K562 (cell line): ENCODE measurements around the gene ANXA4. TPM values are rescaled to one million over a fixed set of nuclear protein-coding genes. Genes with fewer than 3 reads are reported as not detected.

Experiments used
- ATF7 ChIP-seq: fragments of 450-650 bp; IDR thresholded peaks from 2 replicates; pipeline ENCODE4 v1.7.1; 2014; ENCODE audit warnings: mild to moderate bottlenecking, moderate library complexity
- BRCA1 ChIP-seq, 2 experiments: fragments of 450-650 bp in 1 of 2; sonication (generic) in 1 of 2; formaldehyde crosslinking in 1 of 2; IDR thresholded peaks; 2 replicates each; pipeline versions ENCODE4 v1.5.0 to v1.6.1; 2017 to 2020; ENCODE audit warnings: mild to moderate bottlenecking in 1 of 2, missing genetic modification reagents in 1 of 2
- BRD9 ChIP-seq: fragments of 450-650 bp; IDR thresholded peaks from 2 replicates; pipeline ENCODE4 v1.6.1; 2018; ENCODE audit warnings: low read depth; ENCODE audit not compliant: partially characterized antibody
- CHD2 ChIP-seq: IDR thresholded peaks from 2 replicates; pipeline ENCODE4 v1.6.1; 2011; ENCODE audit warnings: low read depth, low read length
- ETV1 ChIP-seq: fragments of 450-650 bp; conservative IDR thresholded peaks from 2 replicates; pipeline ENCODE4 v1.6.1; 2016; ENCODE audit warnings: missing genetic modification characterization, control low read depth, low read depth, missing compliant biosample characterization
- GTF2F1 ChIP-seq: IDR thresholded peaks from 2 replicates; pipeline ENCODE4 v1.6.1; 2011; ENCODE audit warnings: low read depth, low read length, improper control_type of control experiment
- HDAC3 ChIP-seq: fragments of 450-650 bp; IDR thresholded peaks from 2 replicates; pipeline ENCODE4 v1.6.1; 2018; ENCODE audit warnings: borderline replicate concordance, mild to moderate bottlenecking, moderate library complexity; ENCODE audit not compliant: partially characterized antibody
- MEF2D ChIP-seq: conservative IDR thresholded peaks from 2 replicates; pipeline ENCODE4 v1.6.1; 2016; ENCODE audit warnings: low read depth, missing genetic modification characterization, missing compliant biosample characterization
- NEUROD1 ChIP-seq: fragments of 150-350 bp; IDR thresholded peaks from 2 replicates; pipeline ENCODE4 v1.6.1; 2014; ENCODE audit warnings: borderline replicate concordance, low read length, low read depth; ENCODE audit not compliant: partially characterized antibody
- NFATC3 ChIP-seq: fragments of 450-650 bp; IDR thresholded peaks from 2 replicates; pipeline ENCODE4 v1.6.1; 2017; ENCODE audit warnings: mild to moderate bottlenecking
- NR1H2 ChIP-seq: sonication (generic); formaldehyde crosslinking; IDR thresholded peaks from 2 replicates; pipeline ENCODE4 v1.4.0; 2020; ENCODE audit warnings: mild to moderate bottlenecking, missing genetic modification reagents
- PHF20 ChIP-seq: fragments of 450-650 bp; IDR thresholded peaks from 2 replicates; pipeline ENCODE4 v1.6.1; 2018; ENCODE audit not compliant: partially characterized antibody
- RBM25 ChIP-seq: fragments of 200-400 bp; formaldehyde crosslinking; IDR thresholded peaks from 2 replicates; pipeline ENCODE4 v1.6.1; 2018; ENCODE audit warnings: low read length, low read depth, moderate library complexity; ENCODE audit not compliant: severe bottlenecking
- SMAD1 ChIP-seq: fragments of 150-350 bp; IDR thresholded peaks from 2 replicates; pipeline ENCODE4 v1.6.1; 2014; ENCODE audit warnings: low read length, low read depth; ENCODE audit not compliant: partially characterized antibody
- SMC3 ChIP-seq: conservative IDR thresholded peaks from 2 replicates; pipeline ENCODE4 v1.6.1; 2011; ENCODE audit warnings: low read depth, low read length, improper control_type of control experiment; ENCODE audit not compliant: insufficient read depth
- SOX6 ChIP-seq: fragments of 450-650 bp; IDR thresholded peaks from 2 replicates; pipeline ENCODE4 v1.6.1; 2014; ENCODE audit warnings: mild to moderate bottlenecking
- SREBF1 ChIP-seq: fragments of 150-350 bp; IDR thresholded peaks from 2 replicates; pipeline ENCODE4 v1.6.1; 2014; ENCODE audit warnings: antibody characterized with exemption, low read depth, low read length, borderline replicate concordance
- SRSF1 ChIP-seq: fragments of 200-400 bp; formaldehyde crosslinking; IDR thresholded peaks from 2 replicates; pipeline ENCODE4 v1.6.1; 2017; ENCODE audit warnings: mild to moderate bottlenecking, low read depth, low read length, moderate library complexity
- TEAD1 ChIP-seq, 2 experiments: fragments of 450-650 bp in 1 of 2; sonication (generic) in 1 of 2; formaldehyde crosslinking; IDR thresholded peaks; 2 replicates each; pipeline versions ENCODE4 v1.4.0 to v1.8.0; 2020 to 2022; ENCODE audit warnings: mild to moderate bottlenecking in 2 of 2, missing genetic modification reagents in 1 of 2
- TRIM24 ChIP-seq, 2 experiments: fragments of 450-650 bp; IDR thresholded peaks; 2 replicates each; pipeline ENCODE4 v1.6.1; 2016
- ZFPM2 ChIP-seq: fragments of 250-450 bp; sonication (Bioruptor Pico); IDR thresholded peaks from 2 replicates; pipeline ENCODE4 v1.5.1; 2022; ENCODE audit warnings: mild to moderate bottlenecking
- ZNF398 ChIP-seq: fragments of 250-450 bp; sonication (Bioruptor Pico); IDR thresholded peaks from 2 replicates; pipeline ENCODE4 v1.8.0; 2021; ENCODE audit warnings: moderate library complexity, mild to moderate bottlenecking, inconsistent platforms
- ZNF431 ChIP-seq: sonication (generic); formaldehyde crosslinking; IDR thresholded peaks from 2 replicates; pipeline ENCODE4 v1.8.0; 2022; ENCODE audit warnings: mild to moderate bottlenecking, missing genetic modification reagents
- polyA plus RNA-seq, 8 experiments: library from polyadenylated mRNA; depleted of rRNA in 4 of 8; stranded (reverse) in 5 of 8; unstranded in 3 of 8; fragments of >200 nt; fragmentation: Nextera tagmentation in 2 of 8; fragmentation: Illumina TruSeq in 1 of 8; extraction: Ambion mirVana in 2 of 8; extraction: Trizol in 1 of 8; gene quantifications; 2 replicates each; pipeline versions ENCODE4 v1.2.1 to v1.2.3, GENCODE V29; 2011 to 2014; ENCODE audit warnings: inconsistent platforms in 1 of 8, missing spikeins in 1 of 8
- total RNA-seq, 7 experiments: library from RNA; depleted of rRNA in 6 of 7; stranded (reverse); fragments of >200 nt in 6 of 7; fragmentation: Illumina TruSeq in 2 of 7; extraction: Trizol in 2 of 7; gene quantifications; 2 replicates each; pipeline versions ENCODE4 v1.2.1 to v1.2.3, GENCODE V29; 2011 to 2021; ENCODE audit warnings: low replicate concordance in 1 of 7
- TF ChIP-seq, protein P1 (sequence below): fragments of 250-450 bp; sonication (Bioruptor Pico); IDR thresholded peaks from 2 replicates; pipeline ENCODE4 v1.4.0; 2020; ENCODE audit warnings: mild to moderate bottlenecking
- TF ChIP-seq, protein P2 (sequence below), 3 experiments: fragments of 200-800 bp in 1 of 3; sonication (Bioruptor generic) in 1 of 3; sonication (generic) in 1 of 3; formaldehyde crosslinking in 1 of 3; IDR thresholded peaks; 2 replicates each; pipeline versions ENCODE4 v1.6.1 to v1.8.0; 2016 to 2022; ENCODE audit warnings: mild to moderate bottlenecking in 2 of 3, missing compliant biosample characterization in 2 of 3, missing genetic modification characterization in 2 of 3, missing genetic modification reagents in 1 of 3

ANXA4 gene
- total and polyA plus RNA-seq, 9 of the 15 experiments (the other 6 are each of a cell fraction or from before 2014, with no cell fraction given), result 3.4 to 13.6 (median 11.6) TPM

DNA sequence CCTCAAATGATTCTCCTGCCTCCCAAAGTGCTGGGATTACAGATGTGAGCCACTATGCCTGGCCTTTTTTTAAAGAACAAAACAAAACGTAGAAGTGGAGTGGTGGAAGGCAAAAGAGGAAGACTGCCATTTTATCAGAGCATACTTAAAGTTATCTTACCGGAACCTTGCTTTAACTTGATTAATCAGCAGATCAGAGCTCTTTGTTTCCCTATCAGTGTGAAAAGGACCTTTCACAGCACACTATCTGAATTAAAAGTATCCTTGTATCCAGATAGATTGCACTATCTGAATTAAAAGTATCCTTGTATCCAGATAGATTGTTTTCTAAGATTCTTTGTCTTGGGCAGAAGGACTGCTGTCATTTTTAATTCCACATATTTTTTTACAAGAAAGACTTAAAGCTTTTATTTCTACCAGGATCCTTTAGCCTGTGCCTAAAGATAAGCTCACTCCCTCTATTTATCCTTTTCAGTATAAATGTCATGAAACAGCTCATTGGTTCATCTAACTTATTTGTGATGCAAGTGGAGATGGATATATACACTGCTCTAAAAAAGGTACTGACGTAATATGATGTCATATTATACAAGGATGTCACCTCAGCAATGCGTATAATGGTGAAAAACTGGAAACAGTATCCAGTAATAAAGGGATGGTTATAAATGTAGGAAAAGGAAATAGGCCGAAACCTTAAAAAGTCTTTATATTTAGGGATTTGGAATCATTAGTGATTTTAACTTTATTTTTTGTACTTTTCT lies 105.3 kb downstream of the ANXA4 start (continued):
- TF ChIP-seq ZFPM2 (CRISPR knock-in tag) (no peak), SMC3 (no peak), GTF2F1 (no peak), ZNF398 (no peak), SRSF1 (no peak), RBM25 (peak; percentile 46), MEF2D (no peak), NFATC3 (no peak), TEAD1 (CRISPR knock-in tag; IDR thresholded peaks at IDR 0.05) (no peak), NR1H2 (CRISPR knock-in tag) (no peak), PHF20 (no peak), ZNF431 (CRISPR knock-in tag) (no peak), SOX6 (peak; percentile 29; the same call in 1 of the 2 replicates), ETV1 (tag) (no peak), HDAC3 (no peak), ATF7 (peak; percentile 31; the same call in 1 of the 2 replicates), SREBF1 (no peak), NEUROD1 (no peak), BRD9 (no peak), BRCA1 (IDR thresholded peaks at IDR 0.05) (no peak), BRCA1 (CRISPR knock-in tag; IDR thresholded peaks at IDR 0.05) (no peak), SMAD1 (no peak), TRIM24 (IDR thresholded peaks at IDR 0.05) (no peak; a peak in 1 of 4 replicates), CHD2 (no peak)
- TF ChIP-seq, protein P1, sequence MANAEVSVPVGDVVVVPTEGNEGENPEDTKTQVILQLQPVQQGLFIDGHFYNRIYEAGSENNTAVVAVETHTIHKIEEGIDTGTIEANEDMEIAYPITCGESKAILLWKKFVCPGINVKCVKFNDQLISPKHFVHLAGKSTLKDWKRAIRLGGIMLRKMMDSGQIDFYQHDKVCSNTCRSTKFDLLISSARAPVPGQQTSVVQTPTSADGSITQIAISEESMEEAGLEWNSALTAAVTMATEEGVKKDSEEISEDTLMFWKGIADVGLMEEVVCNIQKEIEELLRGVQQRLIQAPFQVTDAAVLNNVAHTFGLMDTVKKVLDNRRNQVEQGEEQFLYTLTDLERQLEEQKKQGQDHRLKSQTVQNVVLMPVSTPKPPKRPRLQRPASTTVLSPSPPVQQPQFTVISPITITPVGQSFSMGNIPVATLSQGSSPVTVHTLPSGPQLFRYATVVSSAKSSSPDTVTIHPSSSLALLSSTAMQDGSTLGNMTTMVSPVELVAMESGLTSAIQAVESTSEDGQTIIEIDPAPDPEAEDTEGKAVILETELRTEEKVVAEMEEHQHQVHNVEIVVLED (CRISPR knock-in tag), result no peak
- TF ChIP-seq, protein P2, sequence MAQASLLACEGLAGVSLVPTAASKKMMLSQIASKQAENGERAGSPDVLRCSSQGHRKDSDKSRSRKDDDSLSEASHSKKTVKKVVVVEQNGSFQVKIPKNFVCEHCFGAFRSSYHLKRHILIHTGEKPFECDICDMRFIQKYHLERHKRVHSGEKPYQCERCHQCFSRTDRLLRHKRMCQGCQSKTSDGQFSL (CRISPR knock-in tag; IDR thresholded peaks at IDR 0.05), result no peak
- TF ChIP-seq, protein P2 (tag; IDR thresholded peaks at IDR 0.05), result no peak
